RWPE1 (cell line): ENCODE data around the gene WDR88.

Experiments used
- CTCF ChIA-PET: fragments of 350-600 bp; sonication (Branson Sonifier 250); formaldehyde crosslinking; extraction: SDS; loops from one replicate; lab custom pipeline; 2021; lab: Yijun Ruan, JAX
- POLR2A ChIA-PET: fragments of 400-600 bp; formaldehyde crosslinking; extraction: SDS; loops from one replicate; lab custom pipeline; 2020; ENCODE audit warnings: antibody characterized with exemption; ENCODE audit not compliant: low non-redundant PET; lab: Yijun Ruan, JAX
- DNase-seq: peaks from one replicate; pipeline ENCODE4 v3.0.0; 2012; ENCODE audit warnings: low spot score
- H3K27ac ChIP-seq: fragments of 450-650 bp; 2 replicates; pipeline ENCODE4 v1.5.1; 2017
- CTCF ChIP-seq: fragments of 450-650 bp; conservative IDR thresholded peaks from 2 replicates; pipeline ENCODE4 v1.5.1; 2017; ENCODE audit warnings: low read depth, mild to moderate bottlenecking

The WDR88 gene

GRCh38 chr19:33110137-33110910, 21.6 kb upstream of the WDR88 start:
- ChIA-PET POLR2A (no interaction called here), CTCF (no interaction called here)

GRCh38 chr19:33111587-33111986, 20.3 kb upstream of the WDR88 start:
- ChIA-PET CTCF (interaction anchor here (1.7 kb wide), 1 partner anchor 135 kb away, joined by 9 read pairs; no protein-coding TSS in a partner anchor), POLR2A (no interaction called here)
- TF ChIP-seq CTCF = no peak
- DNase-seq = no peak
- no peak overlapping the region for H3K27ac ChIP-seq

More at GRCh38 chr19:33110137-33110910, 21.6 kb upstream of the WDR88 start:
- DNase-seq = no peak
- no peak for TF ChIP-seq CTCF
- no peak overlapping the region for H3K27ac ChIP-seq

GRCh38 chr19:33114312-33114711, 17.6 kb upstream of the WDR88 start:
- no peak overlapping the region for H3K27ac ChIP-seq
- TF ChIP-seq CTCF = no peak
- no peak for DNase-seq
- POLR2A ChIA-PET = no interaction called here
- CTCF ChIA-PET = interaction anchor here (0.6 kb wide), 1 partner anchor 27 kb away, joined by 4 read pairs; no protein-coding TSS in a partner anchor

- H3K27ac ChIP-seq = no peak overlapping the region
- CTCF ChIA-PET = interaction anchor here (0.5 to 1.4 kb wide), 2 partner anchors 141 to 221 kb away, joined by 3 to 4 read pairs; no protein-coding TSS in a partner anchor
- no peak for DNase-seq
- TF ChIP-seq CTCF = no peak
- POLR2A ChIA-PET = no interaction called here
These were observed 14.4 kb upstream of the WDR88 start for GRCh38 chr19:33117501-33117900.

- POLR2A ChIA-PET = no interaction called here
- H3K27ac ChIP-seq = no peak overlapping the region
- no peak for DNase-seq
- CTCF ChIA-PET = interaction anchor here (0.6 to 1.2 kb wide), 3 partner anchors 26 to 143 kb away, joined by 3 to 4 read pairs (median 4); no protein-coding TSS in a partner anchor
- no peak for TF ChIP-seq CTCF
These were observed 13.3 kb upstream of the WDR88 start for GRCh38 chr19:33118643-33119042.

- no peak overlapping the region for H3K27ac ChIP-seq
- POLR2A ChIA-PET = no interaction called here
- CTCF ChIA-PET = interaction anchor here (0.6 to 1.5 kb wide), 6 partner anchors 11 to 1788 kb away, joined by 3 to 8 read pairs (median 4); no protein-coding TSS in a partner anchor
- TF ChIP-seq CTCF = no peak
- DNase-seq = no peak
These were observed 7.5 kb upstream of the WDR88 start for GRCh38 chr19:33124207-33125098.
